Kidney (tissue), 14 donors: ENCODE results near the gene PTK6. TPM values are rescaled to one million over a fixed set of nuclear protein-coding genes. Genes with fewer than 3 reads are reported as not detected.
A peak's percentile ranks its signal among the peaks of the same experiment; 100 is the strongest.

Experiments used
- DNase-seq, 5 donors: peaks; one replicate each; pipeline ENCODE4 v3.0.0-alpha.2; 2013 to 2020
- FAIRE-seq: peaks from 2 replicates; lab custom pipeline; 2012; peaks lifted over from hg19 to GRCh38; lab: Jason Lieb, UNC
- H3K27ac ChIP-seq, 2 donors: one replicate each; pipeline ENCODE4 v1.7.0; 2013; ENCODE audit warnings: low read depth in 2 of 2, low read length in 2 of 2, inconsistent platforms in 1 of 2
- H3K27me3 ChIP-seq: one replicate; pipeline ENCODE4 v1.7.1; 2013; ENCODE audit warnings: low read length, inconsistent platforms; ENCODE audit not compliant: control insufficient read depth, insufficient read depth
- H3K36me3 ChIP-seq, 3 donors: one replicate each; pipeline versions ENCODE4 v1.7.0 to v1.7.1; 2013; ENCODE audit warnings: low read length in 3 of 3, control low read depth in 1 of 3, inconsistent platforms in 1 of 3; ENCODE audit not compliant: insufficient read depth in 3 of 3, control insufficient read depth in 2 of 3
- H3K4me1 ChIP-seq, 3 donors: one replicate each; pipeline versions ENCODE4 v1.7.0 to v1.7.1; 2013; ENCODE audit warnings: low read length in 3 of 3, inconsistent platforms in 1 of 3, low read depth in 1 of 3; ENCODE audit not compliant: control insufficient read depth in 2 of 3, insufficient read depth in 2 of 3
- H3K4me3 ChIP-seq, 3 donors: one replicate each; pipeline versions ENCODE4 v1.7.0 to v1.8.1; 2013; ENCODE audit warnings: low read length in 3 of 3, control low read depth in 1 of 3, inconsistent platforms in 1 of 3
- H3K9ac ChIP-seq, 3 donors: one replicate each; pipeline versions ENCODE4 v1.7.0 to v1.7.1; 2013; ENCODE audit warnings: low read length in 3 of 3, control low read depth in 1 of 3, inconsistent platforms in 1 of 3
- H3K9me3 ChIP-seq, 3 donors: one replicate each; pipeline versions ENCODE4 v1.7.0 to v1.7.1; 2013; ENCODE audit warnings: low read length in 3 of 3, control low read depth in 1 of 3, inconsistent platforms in 1 of 3; ENCODE audit not compliant: control insufficient read depth in 2 of 3, insufficient read depth in 1 of 3
- intact Hi-C: fragments of 100-400 bp; cut with DNase I; formaldehyde crosslinking; loops from one replicate; pipeline ENCODE4 v1.11.1; 2022
- polyA plus RNA-seq: library from polyadenylated mRNA; stranded (reverse); fragments of 350-450 nt; fragmentation: Illumina TruSeq; extraction: RNeasy Lipid Tissue Mini Kit (QIAGEN cat#74804); gene quantifications from one replicate; pipeline ENCODE4 v1.2.3, GENCODE V29; 2014; ENCODE audit warnings: low read depth, low replicate concordance; ENCODE audit not compliant: insufficient read depth
- total RNA-seq: library from RNA; stranded (reverse); fragmentation: NEBNext Ultra II Directional; extraction: Animal tissue kit (Norgen Biotek cat#: 25700); gene quantifications from one replicate; pipeline ENCODE4 v1.2.1, GENCODE V29; 2021
- TF ChIP-seq, protein P1 (sequence below): IDR thresholded peaks from 3 replicates; pipeline ENCODE4 v1.5.1; 2012; ENCODE audit warnings: mild to moderate bottlenecking, moderate library complexity, borderline replicate concordance; ENCODE audit not compliant: insufficient read depth; ENCODE audit errors: extremely low read depth
- donor health status: control.
- donor health status: control.
- donor health status: control.
- donor health status: control.
- donor health status: control.
- donor health status: DM: yes; HTN: yes; CAD: no.
- donor health status: Normal renal cell carcinoma (clear cell type).

Gene PTK6
- total and polyA plus RNA-seq, 2 donors from 2014 or later, result 0.26 to 1.1 TPM

DNA sequence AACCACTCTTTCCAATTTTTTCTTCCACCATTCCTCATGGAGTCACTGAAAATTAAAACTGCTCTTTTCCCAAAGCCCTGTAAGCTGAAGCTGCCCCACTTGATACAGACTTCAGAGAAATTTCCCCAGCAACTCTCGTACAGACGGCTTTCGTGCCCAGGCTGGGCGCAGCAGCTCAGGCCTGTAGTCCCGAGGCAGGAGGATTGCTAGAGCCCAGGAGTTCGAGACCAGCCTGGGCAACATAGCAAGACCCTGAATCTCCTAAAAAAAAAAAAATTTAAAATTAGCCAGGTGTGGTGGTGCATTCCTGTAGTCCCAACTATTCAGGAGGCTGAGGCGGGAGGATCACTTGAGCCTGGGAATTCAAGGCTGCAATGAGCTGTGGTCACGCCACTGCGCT lies 10.0 kb downstream of the PTK6 start:
- Histone ChIP-seq H3K9ac (no peak overlapping the region), H3K4me1 (peaks cover 0 to 4% (median 0%) of the 10 kb centered on the region in 3 donors), H3K4me3 (no peak overlapping the region), H3K36me3 (peaks cover 0 to 7% (median 0%) of the 10 kb centered on the region in 3 donors), H3K27me3 (no peaks in the 10 kb centered on the region), H3K9me3 (no peaks in the 10 kb centered on the region), H3K27ac (no peak overlapping the region)
- no peak for FAIRE-seq
- TF ChIP-seq, protein P1, sequence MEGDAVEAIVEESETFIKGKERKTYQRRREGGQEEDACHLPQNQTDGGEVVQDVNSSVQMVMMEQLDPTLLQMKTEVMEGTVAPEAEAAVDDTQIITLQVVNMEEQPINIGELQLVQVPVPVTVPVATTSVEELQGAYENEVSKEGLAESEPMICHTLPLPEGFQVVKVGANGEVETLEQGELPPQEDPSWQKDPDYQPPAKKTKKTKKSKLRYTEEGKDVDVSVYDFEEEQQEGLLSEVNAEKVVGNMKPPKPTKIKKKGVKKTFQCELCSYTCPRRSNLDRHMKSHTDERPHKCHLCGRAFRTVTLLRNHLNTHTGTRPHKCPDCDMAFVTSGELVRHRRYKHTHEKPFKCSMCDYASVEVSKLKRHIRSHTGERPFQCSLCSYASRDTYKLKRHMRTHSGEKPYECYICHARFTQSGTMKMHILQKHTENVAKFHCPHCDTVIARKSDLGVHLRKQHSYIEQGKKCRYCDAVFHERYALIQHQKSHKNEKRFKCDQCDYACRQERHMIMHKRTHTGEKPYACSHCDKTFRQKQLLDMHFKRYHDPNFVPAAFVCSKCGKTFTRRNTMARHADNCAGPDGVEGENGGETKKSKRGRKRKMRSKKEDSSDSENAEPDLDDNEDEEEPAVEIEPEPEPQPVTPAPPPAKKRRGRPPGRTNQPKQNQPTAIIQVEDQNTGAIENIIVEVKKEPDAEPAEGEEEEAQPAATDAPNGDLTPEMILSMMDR, result no peak
- DNase-seq, result peak in 1 of 5 donors; percentile 29
- intact Hi-C loops, result no loop called here

- Histone ChIP-seq H3K9me3 (no peaks in the 10 kb centered on the region), H3K27ac (no peak overlapping the region), H3K4me3 (no peak overlapping the region), H3K9ac (no peak overlapping the region), H3K27me3 (no peaks in the 10 kb centered on the region), H3K4me1 (peaks cover 0 to 11% (median 0%) of the 10 kb centered on the region in 3 donors), H3K36me3 (peaks cover 0 to 7% (median 0%) of the 10 kb centered on the region in 3 donors)
- TF ChIP-seq, protein P1, result no peak
- no peak for FAIRE-seq
- peak in 1 of 5 donors; percentile 74 for DNase-seq
- intact Hi-C loops, result no loop called here
Observed at GRCh38 chr20:63525971-63526370, 11.2 kb downstream of the PTK6 start.

DNA sequence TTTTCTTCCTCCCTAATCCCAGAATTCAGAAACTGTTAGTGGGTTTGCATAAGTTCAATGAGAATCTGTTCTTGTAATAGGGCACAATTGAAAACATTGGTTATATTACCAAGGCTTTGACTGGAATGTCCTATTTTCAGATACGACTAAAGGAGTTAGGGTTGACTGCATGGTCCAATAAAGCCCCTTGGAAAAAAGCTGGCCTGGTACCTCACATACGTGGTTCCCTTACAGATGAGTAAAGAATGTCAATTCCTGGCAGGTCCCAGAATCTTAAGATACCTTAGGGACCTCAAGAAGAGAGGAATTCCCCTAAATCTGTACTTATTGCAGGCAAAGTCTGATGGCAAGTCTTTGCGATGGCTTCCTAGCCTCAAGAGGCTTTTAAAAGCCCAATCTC lies 12.0 kb downstream of the PTK6 start:
- DNase-seq (no peak), FAIRE-seq (no peak)
- Histone ChIP-seq H3K4me3 (no peak overlapping the region), H3K36me3 (peaks cover 0 to 7% (median 0%) of the 10 kb centered on the region in 3 donors), H3K4me1 (peaks cover 0 to 11% (median 0%) of the 10 kb centered on the region in 3 donors), H3K27ac (no peak overlapping the region), H3K27me3 (no peaks in the 10 kb centered on the region), H3K9me3 (no peaks in the 10 kb centered on the region), H3K9ac (no peak overlapping the region)
- intact Hi-C loops, result no loop called here
- TF ChIP-seq, protein P1, result no peak
